GM10847 (cell line): ENCODE measurements around the gene UBAC2.

Source experiments
- POLR2A ChIP-seq: IDR thresholded peaks from 2 replicates; pipeline ENCODE4 v1.6.1; 2011; ENCODE audit not compliant: insufficient read length; ENCODE audit errors: extremely low read depth

UBAC2 gene

GRCh38 chr13:99218545-99218944 lies 17.9 kb downstream of the UBAC2 start:
- TF ChIP-seq POLR2A, result no peak

- TF ChIP-seq POLR2A, result no peak
These were observed 18.3 kb downstream of the UBAC2 start for GRCh38 chr13:99218969-99219368.

- TF ChIP-seq POLR2A, result no peak
These were observed 19.7 kb downstream of the UBAC2 start for GRCh38 chr13:99220199-99220935.

- TF ChIP-seq POLR2A, result no peak
These were observed 21.0 kb downstream of the UBAC2 start for GRCh38 chr13:99221567-99222239.

- no peak for TF ChIP-seq POLR2A
These were observed 22.9 kb downstream of the UBAC2 start for GRCh38 chr13:99223587-99223986.

GRCh38 chr13:99224021-99224420 lies 23.4 kb downstream of the UBAC2 start:
- no peak for TF ChIP-seq POLR2A

- no peak for TF ChIP-seq POLR2A
These were observed 24.4 kb downstream of the UBAC2 start for GRCh38 chr13:99225078-99225477.

- TF ChIP-seq POLR2A, result no peak
These were observed 25.9 kb downstream of the UBAC2 start for GRCh38 chr13:99226513-99226912.

GRCh38 chr13:99227331-99227900 lies 26.8 kb downstream of the UBAC2 start:
- TF ChIP-seq POLR2A, result no peak

GRCh38 chr13:99227909-99228688 lies 27.4 kb downstream of the UBAC2 start:
- no peak for TF ChIP-seq POLR2A

- TF ChIP-seq POLR2A, result no peak
These were observed 28.4 kb downstream of the UBAC2 start for GRCh38 chr13:99228737-99229691.

- no peak for TF ChIP-seq POLR2A
These were observed 30.3 kb downstream of the UBAC2 start for GRCh38 chr13:99230991-99231390.

- no peak for TF ChIP-seq POLR2A
These were observed 31.1 kb downstream of the UBAC2 start for GRCh38 chr13:99231721-99232120.

- no peak for TF ChIP-seq POLR2A
These were observed 37.5 kb downstream of the UBAC2 start for GRCh38 chr13:99237981-99238662.
